ENCODE results near the gene DCP2.

DCP2 gene

GRCh38 chr5:112977440-112977861 lies 853 bp downstream of the DCP2 start:
- peak overlapping the region; percentile 85 for H3K4me3 ChIP-seq (ENCODE audit: low read depth, low read length)
- DNase-seq (ENCODE audit: low read depth) = peak; percentile 21
- TF ChIP-seq MAX (IDR thresholded peaks at IDR 0.05; ENCODE audit: low read depth, low read length) (no peak), POLR2A (IDR thresholded peaks at IDR 0.05; ENCODE audit: extremely low read depth, insufficient read length) (no peak), CTCF (IDR thresholded peaks at IDR 0.05; ENCODE audit: low read depth, low read length) (no peak), MYC (IDR thresholded peaks at IDR 0.05; ENCODE audit: low read depth, low read length) (no peak)

DNA sequence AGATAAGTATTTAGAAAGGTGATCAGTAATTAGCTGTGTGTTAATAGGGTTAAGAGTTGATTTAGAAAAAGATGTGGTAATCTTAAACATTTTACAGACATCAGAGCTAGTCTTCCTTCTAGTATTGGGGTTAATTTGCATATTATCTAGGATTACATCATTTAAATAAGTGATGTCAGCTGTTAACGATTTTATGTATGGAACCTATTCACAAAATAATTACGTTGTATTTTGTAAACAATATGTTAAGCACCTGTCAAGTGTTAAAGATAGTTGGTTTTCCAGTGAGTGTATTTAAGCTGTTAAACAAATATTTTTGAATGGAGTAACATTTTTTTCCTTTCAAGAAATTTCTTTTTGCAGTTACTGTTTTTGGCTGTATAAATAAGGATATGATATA lies 2.2 kb downstream of the DCP2 start:
- peak overlapping the region; percentile 85 for H3K4me3 ChIP-seq (ENCODE audit: low read depth, low read length)
- TF ChIP-seq CTCF (IDR thresholded peaks at IDR 0.05; ENCODE audit: low read depth, low read length) (no peak), POLR2A (IDR thresholded peaks at IDR 0.05; ENCODE audit: extremely low read depth, insufficient read length) (no peak), MYC (IDR thresholded peaks at IDR 0.05; ENCODE audit: low read depth, low read length) (no peak), MAX (IDR thresholded peaks at IDR 0.05; ENCODE audit: low read depth, low read length) (no peak)
- DNase-seq (ENCODE audit: low read depth) = no peak

DNA sequence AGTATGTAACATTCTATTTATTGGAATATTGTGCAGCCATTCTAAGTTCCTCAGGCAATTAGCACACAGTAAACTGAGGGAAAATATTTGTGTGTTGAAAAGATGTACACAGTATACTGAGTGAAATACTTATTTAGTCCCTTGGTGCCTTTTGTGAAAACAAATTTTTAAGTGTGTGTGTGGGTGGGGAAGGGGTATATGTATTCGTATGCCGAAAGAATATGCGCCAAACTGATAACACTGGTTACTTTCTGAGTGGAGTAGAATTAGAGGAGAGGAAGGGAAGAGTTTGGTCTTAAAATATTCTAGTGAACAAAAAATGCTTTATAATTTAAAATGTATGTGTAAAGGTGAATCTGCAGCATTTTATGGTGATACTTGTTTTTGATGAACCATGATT lies 3.1 kb downstream of the DCP2 start:
- DNase-seq (ENCODE audit: low read depth) = no peak
- TF ChIP-seq CTCF (IDR thresholded peaks at IDR 0.05; ENCODE audit: low read depth, low read length) (no peak), MYC (IDR thresholded peaks at IDR 0.05; ENCODE audit: low read depth, low read length) (no peak), POLR2A (IDR thresholded peaks at IDR 0.05; ENCODE audit: extremely low read depth, insufficient read length) (no peak)
- peak overlapping the region; percentile 85 for H3K4me3 ChIP-seq (ENCODE audit: low read depth, low read length)

GRCh38 chr5:112983363-112983762 lies 6.8 kb downstream of the DCP2 start:
- TF ChIP-seq CTCF (IDR thresholded peaks at IDR 0.05; ENCODE audit: low read depth, low read length) (no peak), POLR2A (IDR thresholded peaks at IDR 0.05; ENCODE audit: extremely low read depth, insufficient read length) (no peak), MYC (IDR thresholded peaks at IDR 0.05; ENCODE audit: low read depth, low read length) (no peak), MAX (IDR thresholded peaks at IDR 0.05; ENCODE audit: low read depth, low read length) (no peak)
- H3K4me3 ChIP-seq (ENCODE audit: low read depth, low read length) = no peak overlapping the region
- DNase-seq (ENCODE audit: low read depth) = no peak

GRCh38 chr5:112986224-112986623 lies 9.6 kb downstream of the DCP2 start:
- TF ChIP-seq MYC (IDR thresholded peaks at IDR 0.05; ENCODE audit: low read depth, low read length) (no peak), MAX (IDR thresholded peaks at IDR 0.05; ENCODE audit: low read depth, low read length) (no peak), POLR2A (IDR thresholded peaks at IDR 0.05; ENCODE audit: extremely low read depth, insufficient read length) (no peak), CTCF (IDR thresholded peaks at IDR 0.05; ENCODE audit: low read depth, low read length) (no peak)

More at GRCh38 chr5:112986224-112986623, 9.6 kb downstream of the DCP2 start:
- H3K4me3 ChIP-seq (ENCODE audit: low read depth, low read length) = no peak overlapping the region
- DNase-seq (ENCODE audit: low read depth) = no peak
